T47D (cell line): ENCODE data around the gene FAM13A.
A peak's percentile ranks its signal among the peaks of the same experiment; 100 is the strongest.

Experiments used
- DNase-seq, 2 experiments: peaks; one replicate each; pipeline versions ENCODE4 v3.0.0 to v3.0.0-alpha.2; 2011 to 2012; ENCODE audit warnings: low read depth in 1 of 2, low spot score in 1 of 2
- JUND ChIP-seq: IDR thresholded peaks from 2 replicates; pipeline ENCODE4 v1.6.1; 2012; ENCODE audit warnings: low read depth
- in situ Hi-C: cut with HindIII; loops from 2 replicates; pipeline ENCODE4 v1.10.0; 2016; ENCODE audit warnings: low sequenced_read_pairs, low pct_unique_long_range_greater_than_20kb

The FAM13A gene

DNA sequence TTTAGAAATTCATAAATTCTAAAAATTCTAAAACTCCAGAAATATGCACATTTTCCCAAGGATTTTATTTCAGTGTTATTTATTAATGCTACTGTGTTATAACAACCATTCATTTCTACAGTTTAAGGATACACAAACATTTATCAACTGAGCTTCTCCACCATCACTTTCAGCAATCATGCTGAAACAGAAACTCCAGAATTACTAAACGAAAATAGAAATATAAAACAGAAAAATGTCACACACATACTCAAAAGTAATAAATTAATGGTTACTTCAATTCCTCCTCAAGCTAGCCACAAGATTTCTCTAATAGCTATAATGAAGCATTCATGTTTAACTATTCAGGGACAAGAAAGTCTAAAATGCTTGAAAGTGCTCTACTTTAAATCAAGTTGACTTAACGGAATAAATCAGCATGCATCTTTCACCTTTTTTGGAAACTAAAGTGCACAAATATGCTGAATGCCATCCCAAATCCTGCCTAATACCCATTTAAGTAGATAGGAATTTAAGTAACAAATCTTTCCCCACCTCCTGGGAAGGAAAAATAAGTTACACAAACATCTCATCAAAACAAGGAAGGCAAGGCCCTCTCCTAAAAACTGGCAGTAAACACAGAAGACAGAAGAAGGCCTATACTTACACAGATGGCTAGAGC, 563 bp downstream of the FAM13A start:
- TF ChIP-seq JUND = no peak
- no peak for DNase-seq
- in situ Hi-C loops = no loop called here

DNA sequence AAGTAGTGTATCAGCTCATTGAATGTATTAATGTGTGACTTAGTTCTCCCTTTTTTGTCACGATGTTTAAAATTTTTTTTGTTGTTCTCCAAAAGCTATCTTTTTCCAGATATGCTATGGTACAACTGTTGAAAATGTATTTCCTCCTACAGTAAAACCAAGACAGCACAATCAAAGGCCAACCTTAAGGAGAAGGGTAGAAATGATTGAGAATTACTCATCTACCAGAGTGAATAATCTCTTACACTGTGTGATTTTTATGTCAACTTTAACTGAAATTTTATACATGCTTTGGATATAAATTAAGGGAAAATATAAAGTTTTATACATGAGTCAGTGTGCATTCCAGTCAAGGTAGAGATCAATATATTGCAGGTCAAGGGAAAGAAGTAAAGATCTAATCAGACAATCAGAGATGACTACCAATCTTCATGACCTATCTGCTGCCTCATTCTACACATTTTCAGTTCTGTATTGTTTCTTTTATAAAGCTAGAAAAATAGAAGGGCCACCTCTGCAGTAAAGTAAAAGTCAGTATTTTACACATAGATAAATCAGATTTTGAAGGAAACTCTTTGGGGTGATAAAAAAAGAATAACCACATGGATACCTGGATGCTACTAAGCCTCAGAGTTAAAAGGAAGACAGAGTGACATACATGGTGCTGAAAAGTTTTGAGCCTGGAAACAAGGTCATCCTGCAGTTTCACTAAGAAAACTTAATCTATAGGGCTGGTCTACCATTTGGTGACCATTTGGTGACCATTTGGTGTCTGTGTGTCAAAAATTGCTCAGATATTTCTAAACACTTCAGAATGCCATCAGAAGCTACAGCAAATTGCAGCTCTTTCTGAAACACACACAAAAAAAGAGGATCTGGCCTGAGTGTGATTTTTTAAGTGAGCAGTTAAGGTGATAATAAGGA, 1.6 kb downstream of the FAM13A start:
- no peak for DNase-seq
- in situ Hi-C loops = no loop called here
- no peak for TF ChIP-seq JUND

DNA sequence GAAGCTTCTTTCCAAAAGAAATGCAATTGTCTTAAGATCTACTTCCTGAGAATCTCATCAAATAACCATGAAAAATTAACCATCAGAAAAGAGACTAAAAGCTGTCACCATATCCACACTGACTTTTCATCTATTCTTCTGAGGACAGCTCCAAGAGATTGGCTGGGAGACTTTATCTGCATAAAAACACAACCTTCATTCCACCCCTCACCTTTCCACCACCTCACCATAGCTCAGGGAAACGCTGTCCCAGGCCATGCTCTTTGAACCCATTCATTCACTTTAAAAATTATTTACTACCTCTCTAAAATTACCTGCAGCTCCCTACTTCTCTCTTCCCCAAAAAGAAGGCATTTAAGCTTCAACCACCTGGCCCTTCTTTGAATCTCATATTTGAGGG, 2.4 kb downstream of the FAM13A start:
- in situ Hi-C loops = no loop called here
- DNase-seq = no peak
- TF ChIP-seq JUND = no peak

DNA sequence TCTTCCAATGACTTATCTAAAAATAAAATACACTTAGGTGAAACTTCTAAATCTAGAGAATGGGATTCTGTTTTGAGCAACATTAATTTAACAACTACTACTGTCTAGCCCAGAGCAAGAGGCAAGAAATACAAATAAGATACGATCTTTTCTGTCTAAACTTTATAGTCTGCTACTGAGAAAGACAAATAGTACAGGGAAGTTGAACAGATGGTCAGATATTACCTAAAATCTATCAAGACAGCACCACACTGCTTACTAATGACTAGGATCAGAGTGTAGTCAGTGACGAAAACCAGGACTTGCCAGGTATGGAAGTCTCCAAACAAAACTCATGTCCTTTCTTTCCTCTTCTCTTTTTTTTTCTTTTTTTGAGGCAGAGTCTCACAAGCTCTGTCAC, 7.1 kb downstream of the FAM13A start:
- no peak for TF ChIP-seq JUND
- in situ Hi-C loops = no loop called here
- DNase-seq = peak in 1 of 2 experiments; percentile 43

DNA sequence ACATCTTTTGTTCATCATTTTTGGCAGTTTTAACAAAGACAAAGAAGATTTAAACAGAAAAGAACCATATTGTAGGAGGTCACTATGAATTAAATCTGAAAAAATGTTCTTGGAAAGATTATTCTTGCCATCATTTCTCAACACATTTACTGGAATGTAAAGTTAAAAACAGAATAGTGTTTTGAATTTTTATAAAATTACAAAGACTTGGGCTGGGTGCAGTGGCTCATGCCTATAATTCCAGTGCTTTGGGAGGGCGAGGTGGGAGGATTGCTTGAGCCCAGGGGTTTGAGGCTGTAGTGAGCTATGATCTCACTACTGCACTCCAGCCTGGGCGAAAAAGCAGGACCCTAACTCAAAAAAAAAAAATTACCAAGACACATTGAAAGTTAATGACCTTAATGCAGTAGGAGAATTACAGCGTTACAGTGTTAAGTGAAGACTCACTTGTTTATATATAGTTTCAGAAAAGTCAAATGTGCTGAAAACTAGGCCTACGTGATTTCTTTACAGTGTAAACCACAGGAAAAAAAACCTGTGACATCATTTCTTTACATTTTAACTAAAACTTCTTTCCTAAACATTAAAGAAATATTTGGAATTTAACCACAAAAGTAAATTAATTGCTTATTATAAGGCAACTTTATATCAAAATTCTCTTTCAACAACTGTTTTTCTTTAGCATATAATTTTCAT, 7.9 kb downstream of the FAM13A start:
- DNase-seq = no peak
- TF ChIP-seq JUND = no peak
- in situ Hi-C loops = no loop called here

DNA sequence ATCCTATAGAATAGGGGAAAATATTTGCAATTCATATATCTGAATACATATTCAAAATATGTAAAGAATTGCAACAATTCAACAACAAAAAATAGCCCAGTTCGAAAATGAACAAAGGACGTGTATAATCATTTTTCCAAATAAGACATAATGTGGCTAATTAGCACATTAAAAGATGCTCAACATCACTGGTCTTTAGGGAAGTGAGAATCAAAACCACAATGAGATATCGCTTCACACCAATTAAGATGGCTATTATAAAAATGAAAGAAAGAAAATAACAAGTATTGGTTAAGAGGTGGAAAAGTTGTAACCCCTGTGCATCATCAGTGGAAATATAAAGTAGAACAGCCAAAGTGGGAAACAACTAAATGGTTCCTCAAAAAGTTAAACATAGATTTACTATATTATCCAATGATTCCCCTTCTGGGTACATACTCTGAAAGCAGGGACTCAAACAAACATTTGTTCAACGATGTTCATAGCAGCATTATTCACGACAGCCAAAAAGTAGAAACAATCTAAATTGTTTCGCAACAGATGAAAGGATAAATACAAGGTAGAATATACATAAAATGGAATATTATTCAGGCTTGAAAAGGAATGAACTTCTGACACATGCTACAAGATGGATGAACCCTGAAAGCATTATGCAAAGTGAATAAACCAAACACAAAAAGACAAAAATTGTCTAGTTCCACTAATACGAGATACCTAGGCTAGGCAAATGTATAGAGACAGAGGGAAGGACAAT, 12.7 kb downstream of the FAM13A start:
- TF ChIP-seq JUND = no peak
- in situ Hi-C loops = no loop called here
- no peak for DNase-seq

DNA sequence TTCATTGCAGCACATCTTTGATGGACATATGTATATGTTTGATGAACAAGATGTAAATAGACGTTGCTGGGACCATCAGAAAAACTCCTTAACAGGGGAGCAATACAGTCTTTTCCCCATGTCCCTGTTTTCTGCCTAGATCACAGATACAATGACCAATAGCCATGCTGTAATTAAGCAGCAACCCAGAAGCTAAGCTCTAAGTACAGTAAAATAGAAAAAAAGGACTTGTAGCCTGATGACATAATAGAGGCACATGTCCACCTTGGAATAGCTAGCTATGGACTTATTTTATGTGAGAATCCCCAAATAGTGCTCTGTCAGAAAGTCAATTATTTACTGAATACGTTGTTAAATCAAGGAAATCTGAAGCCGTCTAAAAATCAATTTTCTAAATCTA, 14.9 kb downstream of the FAM13A start:
- in situ Hi-C loops = no loop called here
- DNase-seq = no peak
- no peak for TF ChIP-seq JUND

DNA sequence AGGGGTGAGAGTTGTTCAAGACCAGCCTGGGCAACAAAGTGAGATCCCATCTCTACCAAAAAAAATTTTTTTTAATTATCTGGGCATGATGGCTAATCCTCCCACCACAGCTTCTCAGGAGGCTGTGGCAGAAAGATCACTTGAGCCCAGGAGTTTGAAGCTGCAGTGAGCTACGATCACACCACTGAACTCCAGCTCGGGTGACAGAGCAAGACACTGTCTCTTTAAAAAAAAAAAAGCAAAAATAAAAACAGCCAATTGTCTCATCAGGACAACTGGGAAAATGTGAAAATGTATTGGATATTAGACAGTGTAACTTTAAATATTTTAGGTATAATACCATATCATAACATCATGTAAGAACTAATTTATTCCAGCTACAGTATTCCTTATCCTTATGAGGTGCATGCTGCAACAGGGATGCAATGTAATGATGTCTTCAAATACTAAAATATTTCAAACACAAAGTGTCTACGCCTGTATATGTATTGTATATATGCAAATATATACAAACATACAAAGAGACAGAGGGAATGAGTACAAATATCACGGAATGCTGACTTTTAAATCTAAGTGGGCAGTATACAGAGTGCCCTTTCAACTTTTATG, 17.2 kb downstream of the FAM13A start:
- no peak for DNase-seq
- TF ChIP-seq JUND = no peak
- in situ Hi-C loops = no loop called here

DNA sequence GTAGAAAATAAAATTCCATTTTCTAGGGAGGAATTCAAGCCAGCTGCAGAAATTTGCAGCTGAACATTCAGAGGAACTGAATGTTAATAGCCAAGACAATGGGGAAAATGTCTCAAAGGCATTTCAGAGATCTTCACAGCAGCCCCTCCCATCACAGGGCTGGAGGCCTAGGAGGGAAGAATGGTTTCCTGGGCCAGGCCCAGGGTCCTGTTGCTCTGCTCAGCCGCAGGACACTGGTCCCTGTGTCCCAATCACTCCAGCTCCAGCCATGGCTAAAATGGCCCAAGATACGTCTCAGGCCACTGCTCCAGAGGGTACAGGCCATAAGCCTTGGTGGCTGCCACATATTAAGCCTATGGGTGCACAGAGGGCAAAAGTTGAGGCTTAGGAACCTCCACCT, 20.4 kb downstream of the FAM13A start:
- in situ Hi-C loops = no loop called here
- TF ChIP-seq JUND = no peak
- no peak for DNase-seq

DNA sequence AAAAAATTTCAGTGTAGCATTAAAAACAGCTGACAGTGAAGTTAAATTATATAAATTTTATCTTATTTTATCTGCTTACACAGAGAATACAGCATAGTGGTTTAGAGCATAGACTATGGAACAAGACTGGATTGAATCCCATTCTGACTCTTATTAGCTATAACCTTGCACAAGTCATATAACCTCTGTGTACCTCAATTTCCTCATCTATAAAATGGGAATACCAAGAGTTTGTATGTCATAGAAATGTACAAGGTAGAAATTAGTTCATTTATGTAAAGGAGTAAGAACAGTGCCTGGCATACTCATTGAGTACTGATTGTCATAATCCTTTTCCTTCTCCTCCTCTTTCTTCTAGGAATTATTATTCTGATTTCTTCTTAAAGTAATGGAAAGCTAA, 25.7 kb downstream of the FAM13A start:
- in situ Hi-C loops = no loop called here
- no peak for DNase-seq
- TF ChIP-seq JUND = no peak

DNA sequence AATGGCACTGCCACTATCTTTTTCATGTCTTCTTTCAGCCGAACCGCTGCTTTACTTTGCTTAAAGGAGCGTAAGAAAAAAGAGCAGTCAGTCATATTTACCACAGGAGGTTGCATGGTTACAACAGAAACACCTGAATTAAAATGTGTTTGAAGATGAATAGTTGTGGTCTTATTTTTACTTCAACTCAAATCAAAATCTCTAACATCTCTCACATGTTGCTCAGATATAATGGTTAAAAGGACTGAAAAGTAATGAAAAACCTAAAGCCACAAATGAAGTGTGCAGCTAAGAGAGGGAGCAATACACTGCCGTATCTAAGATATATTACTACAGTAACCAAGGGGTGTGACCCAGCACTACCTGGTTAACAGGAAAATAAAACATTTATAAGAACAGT, 27.4 kb downstream of the FAM13A start:
- TF ChIP-seq JUND = no peak
- no peak for DNase-seq
- in situ Hi-C loops = no loop called here

DNA sequence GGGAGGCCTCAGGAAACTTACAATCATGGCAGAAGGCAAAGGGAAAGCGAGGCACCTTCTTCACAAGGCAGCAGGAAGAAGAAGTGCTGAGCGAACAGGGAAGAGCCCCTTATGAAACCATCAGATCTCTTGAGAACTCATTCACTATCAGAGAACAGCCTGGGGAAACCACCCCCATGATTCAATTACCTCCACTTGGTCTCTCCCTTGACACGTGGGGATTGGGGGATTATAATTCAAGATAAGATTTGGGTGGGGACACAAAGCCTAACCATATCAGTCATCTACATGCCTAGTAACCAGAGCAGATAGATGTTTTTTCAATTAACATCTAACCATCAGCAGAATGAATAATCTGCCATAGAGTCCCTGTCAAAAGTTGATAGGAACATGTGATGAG, 30.4 kb downstream of the FAM13A start:
- DNase-seq = no peak
- in situ Hi-C loops = no loop called here
- no peak for TF ChIP-seq JUND
